ENCODE results near the gene TRABD2B. TPM values are rescaled to one million over a fixed set of nuclear protein-coding genes. Genes with fewer than 3 reads are reported as not detected.

The TRABD2B gene
- total and polyA plus RNA-seq, 2 experiments from 2014 or later = 1.6 to 2.0 TPM

DNA sequence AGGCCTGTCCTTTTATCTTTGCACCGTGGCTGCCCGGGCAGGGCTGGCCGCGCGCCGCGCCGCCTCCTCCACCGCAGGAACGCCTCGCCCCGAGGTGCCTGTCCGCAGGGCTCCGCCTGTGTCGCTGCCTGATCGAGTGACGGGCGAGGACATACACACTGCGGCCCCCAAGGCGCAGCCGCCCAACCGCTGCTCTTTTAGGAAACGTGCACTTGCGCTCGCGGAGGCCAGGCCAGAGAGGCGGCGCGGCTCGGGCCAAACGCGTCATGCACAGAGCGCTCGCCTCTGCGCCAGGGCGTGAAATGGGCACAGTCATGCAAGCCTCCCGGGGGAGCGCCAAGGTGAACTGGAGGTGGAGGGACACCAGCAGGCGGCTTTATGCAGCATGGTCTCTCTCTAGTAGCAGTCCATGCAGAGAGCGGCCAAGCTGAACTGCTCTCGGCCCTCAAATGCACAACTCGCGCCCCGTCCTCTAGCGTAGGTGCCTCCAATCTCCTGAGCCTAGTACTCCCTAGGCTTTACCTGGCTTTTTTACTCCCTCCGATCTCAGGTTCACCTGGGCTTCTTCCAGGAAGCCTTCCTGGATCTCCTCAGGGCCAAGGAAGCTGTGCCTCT is 12.9 kb downstream of the TRABD2B start:
- peak overlapping the region; percentile 81 for H3K27ac Mint-ChIP-seq
- H3K79me2 ChIP-seq (replicated peaks; ENCODE audit: insufficient read depth) = peaks cover 29% of the 10 kb centered on the region
- ATAC-seq = peak; percentile 84
- H3K36me3 Mint-ChIP-seq (ENCODE audit: low read depth) = peaks cover 19% of the 10 kb centered on the region
- H3K27me3 Mint-ChIP-seq (ENCODE audit: insufficient read depth, low read depth, poor library complexity) = peaks cover 5% of the 10 kb centered on the region
- H3K36me3 ChIP-seq (ENCODE audit: insufficient read depth) = 0 out of 2 replicates have a peak, but pooled peaks cover 3% of the 10 kb centered on the region
- H3K27me3 ChIP-seq (ENCODE audit: insufficient read depth) = peaks cover 17% of the 10 kb centered on the region
- H3K27ac ChIP-seq (ENCODE audit: low read depth) = peak overlapping the region; percentile 66
- H3K9me3 Mint-ChIP-seq = peaks cover 9% of the 10 kb centered on the region
- H3K4me1 Mint-ChIP-seq = peaks cover 55% of the 10 kb centered on the region
- peak overlapping the region; percentile 57 for H2AFZ ChIP-seq
- peak; percentile 81 for DNase-seq (ENCODE audit: low spot score)
- H4K20me1 ChIP-seq (replicated peaks; ENCODE audit: insufficient read depth) = peaks cover 3% of the 10 kb centered on the region; the same call in 1 of the 2 replicates
- peak overlapping the region; percentile 65 for H3K4me2 ChIP-seq
- peaks cover 45% of the 10 kb centered on the region for H3K4me1 ChIP-seq (ENCODE audit: insufficient read depth)
- H3K9me2 ChIP-seq (ENCODE audit: insufficient read depth) = 0 out of 2 replicates have a peak, but pooled peaks cover 3% of the 10 kb centered on the region
- H3K4me3 ChIP-seq = peak overlapping the region; percentile 43
- H3K4me3 Mint-ChIP-seq = peak overlapping the region; percentile 66
- H3F3A ChIP-seq (replicated peaks; ENCODE audit: low read depth) = peaks cover 19% of the 10 kb centered on the region
- TF ChIP-seq CREB1 (CRISPR knock-in tag; IDR thresholded peaks at IDR 0.05; ENCODE audit: low read depth) (peak; percentile 67), ZNF114 (CRISPR knock-in tag; IDR thresholded peaks at IDR 0.05) (no peak)

GRCh38 chr1:47983691-47984090 is 13.5 kb downstream of the TRABD2B start:
- Histone ChIP-seq H3K79me2 (replicated peaks; ENCODE audit: insufficient read depth) (peaks cover 34% of the 10 kb centered on the region), H3K4me2 (peak overlapping the region; percentile 65), H3K27ac (ENCODE audit: low read depth) (peak overlapping the region; percentile 66), H2AFZ (peak overlapping the region; percentile 57), H3K4me1 (ENCODE audit: insufficient read depth) (peaks cover 45% of the 10 kb centered on the region), H3K27me3 (ENCODE audit: insufficient read depth) (peaks cover 17% of the 10 kb centered on the region), H3F3A (replicated peaks; ENCODE audit: low read depth) (peaks cover 19% of the 10 kb centered on the region), H3K36me3 (ENCODE audit: insufficient read depth) (no peaks in the 10 kb centered on the region), H3K4me3 (peak overlapping the region; percentile 43), H4K20me1 (replicated peaks; ENCODE audit: insufficient read depth) (no peaks in the 10 kb centered on the region; the same call in 1 of the 2 replicates), H3K9me2 (ENCODE audit: insufficient read depth) (0 out of 2 replicates have a peak, but pooled peaks cover 3% of the 10 kb centered on the region)
- peaks cover 9% of the 10 kb centered on the region for H3K9me3 Mint-ChIP-seq
- DNase-seq (ENCODE audit: low spot score) (peak; percentile 49), ATAC-seq (peak; percentile 14)
- H3K27me3 Mint-ChIP-seq (ENCODE audit: insufficient read depth, low read depth, poor library complexity) = peaks cover 5% of the 10 kb centered on the region
- peaks cover 17% of the 10 kb centered on the region for H3K36me3 Mint-ChIP-seq (ENCODE audit: low read depth)
- H3K4me1 Mint-ChIP-seq = peaks cover 60% of the 10 kb centered on the region
- H3K4me3 Mint-ChIP-seq = peak overlapping the region; percentile 66
- H3K27ac Mint-ChIP-seq = peak overlapping the region; percentile 89
- no peak for TF ChIP-seq CREB1 (CRISPR knock-in tag; IDR thresholded peaks at IDR 0.05; ENCODE audit: low read depth)
- TF ChIP-seq POLR2AphosphoS5 (IDR thresholded peaks at IDR 0.05; ENCODE audit: low read depth) = 0 out of 2 replicates have a peak, but pooled peaks have one; percentile 11
- TF ChIP-seq STAT1 (IDR thresholded peaks at IDR 0.05; ENCODE audit: unreplicated experiment) = no peak
- no peak for TF ChIP-seq EZH2 (IDR thresholded peaks at IDR 0.05; ENCODE audit: low read depth, unreplicated experiment)
- TF ChIP-seq NANOG (IDR thresholded peaks at IDR 0.05; ENCODE audit: borderline replicate concordance) = peak; percentile 20
- TF ChIP-seq ZNF114 (CRISPR knock-in tag; IDR thresholded peaks at IDR 0.05) = no peak
- no peak for TF ChIP-seq REST (IDR thresholded peaks at IDR 0.05; ENCODE audit: unreplicated experiment)
- no peak for TF ChIP-seq ETS1 (IDR thresholded peaks at IDR 0.05)
- no peak for TF ChIP-seq JUNB (IDR thresholded peaks at IDR 0.05; ENCODE audit: unreplicated experiment)
- no peak for TF ChIP-seq EZH2phosphoT487 (IDR thresholded peaks at IDR 0.05; ENCODE audit: unreplicated experiment)
